ENCODE data around the gene BRAF.

The BRAF gene

DNA sequence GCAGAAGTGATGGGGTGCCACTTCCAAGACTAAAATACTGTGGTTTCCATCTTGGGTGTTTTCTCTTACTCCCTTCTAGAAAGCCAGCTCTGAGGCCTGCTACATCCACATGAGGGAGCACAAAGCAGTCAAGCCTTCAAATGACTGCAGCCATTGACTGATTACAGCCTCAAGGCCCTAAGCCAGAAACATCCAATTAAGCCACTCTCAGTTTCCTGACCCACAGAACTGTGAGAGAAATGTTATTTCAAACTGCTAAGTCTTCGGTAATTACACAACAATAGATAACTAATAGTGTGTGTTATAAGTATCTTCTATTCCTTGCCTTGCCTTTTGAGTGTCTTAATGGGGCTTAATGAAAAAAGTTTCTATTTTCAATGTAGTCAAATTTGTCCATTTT is 24.8 kb downstream of the BRAF start:
- Histone ChIP-seq H3K36me3 (no peaks in the 10 kb centered on the region), H3K9me3 (no peaks in the 10 kb centered on the region; the same call in 1 of the 2 replicates), H3K4me3 (ENCODE audit: low read depth, low read length) (no peak overlapping the region), H3K4me1 (peaks cover 5% of the 10 kb centered on the region; the same call in 1 of the 2 replicates), H3K27me3 (no peaks in the 10 kb centered on the region)
- DNase-seq: peak; percentile 47
- TF ChIP-seq, protein P1, sequence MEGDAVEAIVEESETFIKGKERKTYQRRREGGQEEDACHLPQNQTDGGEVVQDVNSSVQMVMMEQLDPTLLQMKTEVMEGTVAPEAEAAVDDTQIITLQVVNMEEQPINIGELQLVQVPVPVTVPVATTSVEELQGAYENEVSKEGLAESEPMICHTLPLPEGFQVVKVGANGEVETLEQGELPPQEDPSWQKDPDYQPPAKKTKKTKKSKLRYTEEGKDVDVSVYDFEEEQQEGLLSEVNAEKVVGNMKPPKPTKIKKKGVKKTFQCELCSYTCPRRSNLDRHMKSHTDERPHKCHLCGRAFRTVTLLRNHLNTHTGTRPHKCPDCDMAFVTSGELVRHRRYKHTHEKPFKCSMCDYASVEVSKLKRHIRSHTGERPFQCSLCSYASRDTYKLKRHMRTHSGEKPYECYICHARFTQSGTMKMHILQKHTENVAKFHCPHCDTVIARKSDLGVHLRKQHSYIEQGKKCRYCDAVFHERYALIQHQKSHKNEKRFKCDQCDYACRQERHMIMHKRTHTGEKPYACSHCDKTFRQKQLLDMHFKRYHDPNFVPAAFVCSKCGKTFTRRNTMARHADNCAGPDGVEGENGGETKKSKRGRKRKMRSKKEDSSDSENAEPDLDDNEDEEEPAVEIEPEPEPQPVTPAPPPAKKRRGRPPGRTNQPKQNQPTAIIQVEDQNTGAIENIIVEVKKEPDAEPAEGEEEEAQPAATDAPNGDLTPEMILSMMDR (IDR thresholded peaks at IDR 0.05; ENCODE audit: low read depth, low read length): peak; percentile 59

DNA sequence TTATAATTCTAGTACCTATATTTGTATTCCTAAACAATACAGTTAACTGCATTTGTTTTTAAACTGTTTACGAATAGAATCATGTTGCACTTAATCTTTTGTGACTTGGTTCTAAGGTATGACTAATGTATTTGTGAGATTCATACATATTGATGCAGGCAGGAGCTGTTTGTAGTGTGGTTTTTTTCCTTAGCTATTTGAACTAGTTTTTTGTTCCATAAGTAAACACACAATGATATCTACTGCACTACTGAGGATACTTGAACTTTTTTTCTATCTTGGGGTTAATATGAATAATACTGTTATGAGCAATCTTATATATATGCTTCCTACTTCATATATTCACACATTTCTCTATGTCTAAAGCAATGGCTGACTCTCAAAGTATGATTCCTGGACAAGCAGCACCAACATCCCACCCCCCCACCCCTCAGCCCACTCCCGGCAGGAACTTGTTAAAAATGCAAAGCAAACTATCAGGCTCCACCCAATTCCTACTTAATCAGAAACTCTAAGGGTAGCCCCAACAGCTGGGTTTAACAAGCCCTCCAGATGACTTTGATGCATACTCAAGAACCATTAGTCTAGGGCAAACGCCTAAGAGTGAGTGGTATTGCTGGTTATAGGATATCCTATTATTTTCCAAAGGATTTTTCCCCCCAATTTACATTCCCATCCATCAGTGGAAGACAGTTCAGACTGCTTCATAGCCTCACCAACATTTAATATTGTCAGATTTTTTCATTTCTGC is 25.8 kb downstream of the BRAF start:
- Histone ChIP-seq H3K4me1 (peaks cover 5% of the 10 kb centered on the region; the same call in 1 of the 2 replicates), H3K27me3 (no peaks in the 10 kb centered on the region), H3K9me3 (no peaks in the 10 kb centered on the region; the same call in 1 of the 2 replicates), H3K4me3 (ENCODE audit: low read depth, low read length) (no peak overlapping the region), H3K36me3 (no peaks in the 10 kb centered on the region)
- TF ChIP-seq, protein P1 (IDR thresholded peaks at IDR 0.05; ENCODE audit: low read depth, low read length): no peak
- DNase-seq: no peak

DNA sequence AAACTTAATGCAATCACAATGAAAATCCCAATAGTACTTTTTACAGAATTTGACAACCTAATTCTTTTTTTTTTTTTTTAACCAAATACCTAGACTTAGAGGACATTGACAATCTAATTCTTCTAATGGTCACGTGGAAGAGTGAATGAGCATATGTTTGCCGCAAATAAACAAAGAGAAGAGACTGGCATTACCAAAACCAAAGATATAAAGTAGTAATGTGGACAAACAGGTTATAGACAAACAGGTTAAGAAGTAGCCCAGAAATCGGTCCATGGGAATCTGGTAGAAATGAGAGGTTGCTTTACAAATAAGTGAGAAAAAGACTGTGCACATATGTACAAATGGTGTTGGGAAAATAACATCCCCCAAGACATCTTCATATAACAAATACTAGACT is 27.7 kb downstream of the BRAF start:
- H3K36me3 ChIP-seq: no peaks in the 10 kb centered on the region
- peaks cover 8% of the 10 kb centered on the region for H3K4me1 ChIP-seq
- DNase-seq: no peak
- TF ChIP-seq, protein P1 (IDR thresholded peaks at IDR 0.05; ENCODE audit: low read depth, low read length): no peak
- H3K27me3 ChIP-seq: no peaks in the 10 kb centered on the region
- no peaks in the 10 kb centered on the region for H3K9me3 ChIP-seq
- H3K4me3 ChIP-seq (ENCODE audit: low read depth, low read length): no peak overlapping the region

DNA sequence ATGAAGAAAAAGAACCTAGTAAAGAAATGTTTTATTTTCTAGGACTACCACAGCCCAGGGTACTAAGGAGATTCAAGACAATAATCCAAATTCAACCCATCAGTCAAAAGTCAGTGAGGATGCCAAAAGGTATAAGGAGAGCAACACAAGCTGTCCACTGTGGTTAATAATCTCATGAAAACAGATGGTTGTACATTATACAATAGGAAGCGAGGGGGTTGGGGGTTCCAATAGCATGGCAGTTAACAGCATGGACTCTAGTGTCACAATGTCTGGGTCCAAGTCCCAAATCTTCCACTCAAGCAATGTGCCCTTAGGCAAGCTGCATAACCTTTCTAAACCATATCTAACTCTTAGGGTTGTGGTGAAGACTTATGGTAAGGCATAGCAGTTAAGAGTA is 35.1 kb downstream of the BRAF start:
- Histone ChIP-seq H3K4me1 (peaks cover 3% of the 10 kb centered on the region), H3K9me3 (no peaks in the 10 kb centered on the region), H3K36me3 (no peaks in the 10 kb centered on the region), H3K4me3 (ENCODE audit: low read depth, low read length) (no peak overlapping the region), H3K27me3 (no peaks in the 10 kb centered on the region)
- no peak for DNase-seq
- TF ChIP-seq, protein P1 (IDR thresholded peaks at IDR 0.05; ENCODE audit: low read depth, low read length): no peak

DNA sequence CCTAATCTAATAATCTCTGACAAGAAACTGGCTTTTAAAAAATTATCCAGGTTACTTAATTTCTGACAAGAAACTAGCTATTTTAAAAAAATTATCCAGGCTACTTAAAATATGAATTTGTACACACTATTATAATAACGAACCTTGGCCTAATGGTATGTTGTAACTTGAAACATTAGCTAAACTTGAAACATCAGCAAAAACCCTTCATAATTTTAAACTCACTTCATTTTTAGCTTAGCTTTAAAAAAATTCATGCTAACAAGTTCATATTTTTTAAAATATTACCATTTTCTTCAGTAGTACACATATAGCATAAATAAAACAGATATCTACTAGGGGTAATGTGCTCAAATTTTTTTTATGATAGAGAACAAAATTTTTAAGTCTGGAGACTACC is 35.6 kb downstream of the BRAF start:
- TF ChIP-seq, protein P1 (IDR thresholded peaks at IDR 0.05; ENCODE audit: low read depth, low read length): no peak
- no peaks in the 10 kb centered on the region for H3K9me3 ChIP-seq
- H3K4me3 ChIP-seq (ENCODE audit: low read depth, low read length): no peak overlapping the region
- H3K4me1 ChIP-seq: peaks cover 3% of the 10 kb centered on the region
- H3K27me3 ChIP-seq: no peaks in the 10 kb centered on the region
- H3K36me3 ChIP-seq: no peaks in the 10 kb centered on the region
- DNase-seq: no peak

DNA sequence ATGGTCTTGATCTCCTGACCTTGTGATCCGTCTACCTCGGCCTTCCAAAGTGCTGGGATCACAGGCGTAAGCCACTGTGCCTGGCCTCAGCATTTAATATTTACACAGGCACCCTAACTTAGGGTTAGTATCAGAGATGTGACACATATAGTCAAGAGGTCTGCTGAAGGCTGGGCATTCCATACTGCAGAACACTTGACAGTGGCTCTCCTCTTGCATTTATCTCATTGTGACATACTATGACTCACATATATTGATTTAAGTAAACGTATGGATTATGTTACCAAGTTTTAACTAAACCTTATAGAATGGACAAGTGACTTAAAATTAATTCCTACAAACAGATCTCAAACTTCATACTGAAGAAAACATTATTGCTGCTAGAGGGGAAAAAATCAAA is 36.6 kb downstream of the BRAF start:
- Histone ChIP-seq H3K36me3 (no peaks in the 10 kb centered on the region), H3K27me3 (no peaks in the 10 kb centered on the region), H3K4me1 (peaks cover 3% of the 10 kb centered on the region), H3K4me3 (ENCODE audit: low read depth, low read length) (no peak overlapping the region), H3K9me3 (no peaks in the 10 kb centered on the region)
- TF ChIP-seq, protein P1 (IDR thresholded peaks at IDR 0.05; ENCODE audit: low read depth, low read length): no peak
- DNase-seq: no peak

All from BE2C (cell line).